OCI-LY3 (cell line): ENCODE results near the gene AGPAT3.

Experiments used
- H2AFZ ChIP-seq: fragments of 200-600, 300-600 bp; shearing (Covaris generic); 2 replicates; pipeline ENCODE4 v1.6.0; 2014; ENCODE audit warnings: antibody characterized with exemption, low read depth, low read length
- H3K27ac ChIP-seq: fragments of 200-600, 300-600 bp; sonication (generic); 2 replicates; pipeline ENCODE4 v1.5.1; 2014; ENCODE audit warnings: mild to moderate bottlenecking, low read length, moderate library complexity, mixed read lengths
- H3K27me3 ChIP-seq: fragments of 200-600, 300-600 bp; sonication (generic); 2 replicates; pipeline ENCODE4 v1.6.1; 2014; ENCODE audit warnings: low read depth, low read length, mixed read lengths
- H3K36me3 ChIP-seq: fragments of 200-600, 300-600 bp; sonication (generic); replicated peaks from 2 replicates; pipeline ENCODE3; 2014; ENCODE audit warnings: low read depth, low read length, mixed read lengths
- H3K4me1 ChIP-seq: fragments of 300-600, 200-600 bp; sonication (generic); 2 replicates; pipeline ENCODE4 v1.6.1; 2014; ENCODE audit warnings: low read length, mixed read lengths
- H3K4me2 ChIP-seq: fragments of 200-600, 300-600 bp; sonication (generic); 2 replicates; pipeline ENCODE4 v1.6.1; 2014; ENCODE audit warnings: low read length, mixed read lengths
- H3K4me3 ChIP-seq: fragments of 300-600, 200-600 bp; sonication (generic); 2 replicates; pipeline ENCODE4 v1.5.1; 2014; ENCODE audit warnings: antibody characterized with exemption, mild to moderate bottlenecking, low read length, moderate library complexity
- H3K79me2 ChIP-seq: fragments of 300-600, 200-600 bp; shearing (Covaris generic); 2 replicates; pipeline ENCODE4 v1.6.1; 2014; ENCODE audit warnings: mild to moderate bottlenecking, low read length, mixed read lengths
- H3K9ac ChIP-seq: fragments of 300-600, 200-600 bp; shearing (Covaris generic); 2 replicates; pipeline ENCODE4 v1.6.0; 2014; ENCODE audit warnings: mild to moderate bottlenecking, low read length, moderate library complexity
- H3K9me3 ChIP-seq: fragments of 200-600, 300-600 bp; shearing (Covaris generic); 2 replicates; pipeline ENCODE4 v1.6.1; 2014; ENCODE audit warnings: low read length, mixed read lengths; ENCODE audit not compliant: insufficient read depth
- H4K20me1 ChIP-seq: fragments of 200-600, 300-600 bp; sonication (generic); 2 replicates; pipeline ENCODE4 v1.6.1; 2016; ENCODE audit warnings: low read length, mixed read lengths; ENCODE audit not compliant: insufficient read depth
- EZH2phosphoT487 ChIP-seq: fragments of 200-600 bp; shearing (Covaris generic); IDR thresholded peaks from 2 replicates; pipeline ENCODE4 v1.6.1; 2018; ENCODE audit warnings: antibody characterized with exemption, mixed run types, low read depth
- TF ChIP-seq, protein P1 (sequence below): fragments of 200-600, 300-600 bp; sonication (generic); IDR thresholded peaks from 2 replicates; pipeline ENCODE4 v1.5.1; 2014; ENCODE audit warnings: antibody characterized with exemption, low read length, low read depth

AGPAT3 gene

GRCh38 chr21:43936247-43936967 is 71.4 kb downstream of the AGPAT3 start:
- no peak overlapping the region for H3K4me2 ChIP-seq
- H3K4me3 ChIP-seq = no peak overlapping the region
- peaks cover 24% of the 10 kb centered on the region for H3K36me3 ChIP-seq
- no peak overlapping the region for H3K27ac ChIP-seq
- no peaks in the 10 kb centered on the region for H3K9me3 ChIP-seq
- H2AFZ ChIP-seq = no peak overlapping the region
- peaks cover 25% of the 10 kb centered on the region for H3K4me1 ChIP-seq
- H3K27me3 ChIP-seq = no peaks in the 10 kb centered on the region
- H3K9ac ChIP-seq = no peak overlapping the region
- H4K20me1 ChIP-seq = peaks cover 15% of the 10 kb centered on the region
- H3K79me2 ChIP-seq = peaks cover 55% of the 10 kb centered on the region
- no peak for TF ChIP-seq EZH2phosphoT487
- TF ChIP-seq, protein P1, sequence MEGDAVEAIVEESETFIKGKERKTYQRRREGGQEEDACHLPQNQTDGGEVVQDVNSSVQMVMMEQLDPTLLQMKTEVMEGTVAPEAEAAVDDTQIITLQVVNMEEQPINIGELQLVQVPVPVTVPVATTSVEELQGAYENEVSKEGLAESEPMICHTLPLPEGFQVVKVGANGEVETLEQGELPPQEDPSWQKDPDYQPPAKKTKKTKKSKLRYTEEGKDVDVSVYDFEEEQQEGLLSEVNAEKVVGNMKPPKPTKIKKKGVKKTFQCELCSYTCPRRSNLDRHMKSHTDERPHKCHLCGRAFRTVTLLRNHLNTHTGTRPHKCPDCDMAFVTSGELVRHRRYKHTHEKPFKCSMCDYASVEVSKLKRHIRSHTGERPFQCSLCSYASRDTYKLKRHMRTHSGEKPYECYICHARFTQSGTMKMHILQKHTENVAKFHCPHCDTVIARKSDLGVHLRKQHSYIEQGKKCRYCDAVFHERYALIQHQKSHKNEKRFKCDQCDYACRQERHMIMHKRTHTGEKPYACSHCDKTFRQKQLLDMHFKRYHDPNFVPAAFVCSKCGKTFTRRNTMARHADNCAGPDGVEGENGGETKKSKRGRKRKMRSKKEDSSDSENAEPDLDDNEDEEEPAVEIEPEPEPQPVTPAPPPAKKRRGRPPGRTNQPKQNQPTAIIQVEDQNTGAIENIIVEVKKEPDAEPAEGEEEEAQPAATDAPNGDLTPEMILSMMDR = no peak

GRCh38 chr21:43937051-43937832 is 72.2 kb downstream of the AGPAT3 start:
- H3K9me3 ChIP-seq = no peaks in the 10 kb centered on the region
- peaks cover 21% of the 10 kb centered on the region for H3K36me3 ChIP-seq
- H2AFZ ChIP-seq = no peak overlapping the region
- no peak overlapping the region for H3K9ac ChIP-seq
- H3K27me3 ChIP-seq = no peaks in the 10 kb centered on the region
- H3K4me3 ChIP-seq = no peak overlapping the region
- peaks cover 57% of the 10 kb centered on the region for H3K79me2 ChIP-seq
- peak overlapping the region; percentile 85 for H3K27ac ChIP-seq
- H3K4me1 ChIP-seq = peaks cover 25% of the 10 kb centered on the region
- peaks cover 15% of the 10 kb centered on the region for H4K20me1 ChIP-seq
- TF ChIP-seq EZH2phosphoT487 = no peak
- TF ChIP-seq, protein P1 = no peak
- H3K4me2 ChIP-seq = peak overlapping the region; percentile 20; the same call in 1 of the 2 replicates

DNA sequence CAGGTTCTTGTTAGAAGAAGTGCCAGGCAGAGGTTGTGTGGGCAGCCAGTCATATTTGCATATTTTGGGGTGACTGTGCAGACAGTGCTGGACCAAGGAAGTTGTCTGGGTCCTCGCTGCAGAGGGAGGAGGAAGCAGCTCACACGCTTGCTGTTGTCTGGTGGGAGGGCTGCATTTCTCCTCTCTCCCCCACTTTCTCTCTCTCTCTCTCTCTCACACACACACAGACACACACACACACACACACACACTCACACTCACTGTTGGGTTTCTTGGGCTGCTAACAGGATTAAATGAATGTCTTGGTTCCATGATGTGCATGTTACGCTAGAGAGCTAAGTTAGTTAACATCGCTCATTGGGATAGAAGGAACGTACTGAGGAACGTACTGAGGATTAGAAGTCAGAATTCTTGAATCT is 72.9 kb downstream of the AGPAT3 start:
- Histone ChIP-seq H3K79me2 (peaks cover 55% of the 10 kb centered on the region), H3K9me3 (no peaks in the 10 kb centered on the region), H2AFZ (no peak overlapping the region), H3K4me2 (peak overlapping the region; percentile 96), H3K9ac (no peak overlapping the region), H3K27ac (peak overlapping the region; percentile 85), H3K4me3 (no peak overlapping the region), H3K36me3 (peaks cover 19% of the 10 kb centered on the region), H3K27me3 (no peaks in the 10 kb centered on the region), H3K4me1 (peaks cover 25% of the 10 kb centered on the region), H4K20me1 (peaks cover 14% of the 10 kb centered on the region)
- TF ChIP-seq, protein P1 = no peak
- no peak for TF ChIP-seq EZH2phosphoT487

GRCh38 chr21:43938751-43939442 is 73.9 kb downstream of the AGPAT3 start:
- Histone ChIP-seq H3K4me1 (peaks cover 25% of the 10 kb centered on the region), H3K27ac (peak overlapping the region; percentile 85), H3K36me3 (peaks cover 19% of the 10 kb centered on the region), H3K27me3 (no peaks in the 10 kb centered on the region), H3K4me3 (peak overlapping the region; percentile 79), H3K79me2 (peaks cover 51% of the 10 kb centered on the region), H3K4me2 (peak overlapping the region; percentile 96), H3K9me3 (no peaks in the 10 kb centered on the region), H2AFZ (no peak overlapping the region), H3K9ac (peak overlapping the region; percentile 51), H4K20me1 (peaks cover 9% of the 10 kb centered on the region)
- TF ChIP-seq, protein P1 = peak; percentile 90
- no peak for TF ChIP-seq EZH2phosphoT487
